ENCODE data around the gene KRTAP5-1. TPM values are rescaled to one million over a fixed set of nuclear protein-coding genes. Genes with fewer than 3 reads are reported as not detected.

KRTAP5-1 gene
- total RNA-seq, 1 experiment from 2014 or later, result not detected

DNA sequence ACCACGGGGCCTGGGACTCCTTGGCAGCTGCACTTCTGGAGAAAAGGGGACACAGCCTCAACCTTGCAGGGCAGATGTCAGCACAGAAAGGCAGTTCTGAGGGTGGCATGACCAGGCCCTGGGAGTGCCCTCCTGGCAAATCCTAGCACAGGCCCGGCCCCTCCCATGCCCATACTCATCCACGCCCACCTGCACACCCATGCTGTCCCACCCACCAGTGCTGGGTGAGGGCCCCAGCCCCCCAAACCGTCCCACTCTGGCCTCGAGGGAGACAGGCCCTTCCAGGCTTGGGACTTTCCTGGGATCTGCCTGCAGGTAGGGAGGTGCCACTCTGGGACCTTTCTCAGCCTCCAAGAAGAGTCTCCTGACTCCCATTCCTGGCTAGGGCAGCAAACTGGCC is 23.1 kb downstream of the KRTAP5-1 start:
- Histone ChIP-seq H3K9me3 (no peaks in the 10 kb centered on the region), H3K4me1 (no peaks in the 10 kb centered on the region), H3K27me3 (replicated peaks; ENCODE audit: control insufficient read depth, insufficient read depth, low read length) (no peaks in the 10 kb centered on the region), H3K36me3 (ENCODE audit: control insufficient read depth, insufficient read depth, low read length) (no peaks in the 10 kb centered on the region), H3K4me3 (ENCODE audit: low read depth, low read length) (no peak overlapping the region)
- H3K27me3 Mint-ChIP-seq (ENCODE audit: insufficient read depth, unreplicated experiment), result no peaks in the 10 kb centered on the region
- peaks cover 5% of the 10 kb centered on the region for H3K36me3 Mint-ChIP-seq (ENCODE audit: insufficient read depth, unreplicated experiment)
- no peak overlapping the region for H3K27ac Mint-ChIP-seq (ENCODE audit: unreplicated experiment)
- ChIA-PET CTCF (no interaction called here), POLR2A (no interaction called here)
- intact Hi-C loops (cut with micrococcal nuclease; ENCODE audit: unreplicated experiment), result no loop called here
- H3K4me3 Mint-ChIP-seq (ENCODE audit: unreplicated experiment), result no peak overlapping the region
- H3K9me3 Mint-ChIP-seq (ENCODE audit: unreplicated experiment), result no peaks in the 10 kb centered on the region
- TF ChIP-seq, protein P1, sequence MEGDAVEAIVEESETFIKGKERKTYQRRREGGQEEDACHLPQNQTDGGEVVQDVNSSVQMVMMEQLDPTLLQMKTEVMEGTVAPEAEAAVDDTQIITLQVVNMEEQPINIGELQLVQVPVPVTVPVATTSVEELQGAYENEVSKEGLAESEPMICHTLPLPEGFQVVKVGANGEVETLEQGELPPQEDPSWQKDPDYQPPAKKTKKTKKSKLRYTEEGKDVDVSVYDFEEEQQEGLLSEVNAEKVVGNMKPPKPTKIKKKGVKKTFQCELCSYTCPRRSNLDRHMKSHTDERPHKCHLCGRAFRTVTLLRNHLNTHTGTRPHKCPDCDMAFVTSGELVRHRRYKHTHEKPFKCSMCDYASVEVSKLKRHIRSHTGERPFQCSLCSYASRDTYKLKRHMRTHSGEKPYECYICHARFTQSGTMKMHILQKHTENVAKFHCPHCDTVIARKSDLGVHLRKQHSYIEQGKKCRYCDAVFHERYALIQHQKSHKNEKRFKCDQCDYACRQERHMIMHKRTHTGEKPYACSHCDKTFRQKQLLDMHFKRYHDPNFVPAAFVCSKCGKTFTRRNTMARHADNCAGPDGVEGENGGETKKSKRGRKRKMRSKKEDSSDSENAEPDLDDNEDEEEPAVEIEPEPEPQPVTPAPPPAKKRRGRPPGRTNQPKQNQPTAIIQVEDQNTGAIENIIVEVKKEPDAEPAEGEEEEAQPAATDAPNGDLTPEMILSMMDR (IDR thresholded peaks at IDR 0.05; ENCODE audit: insufficient read depth in 1 of 2, low read depth in 1 of 2, low read length in 1 of 2, severe bottlenecking in 1 of 2, unreplicated experiment in 1 of 2), result no peak
- DNase-seq, result no peak
- BruUV-seq (replicated peaks), result no TSS peak
- no peaks in the 10 kb centered on the region for H3K4me1 Mint-ChIP-seq (ENCODE audit: low read depth, unreplicated experiment)

DNA sequence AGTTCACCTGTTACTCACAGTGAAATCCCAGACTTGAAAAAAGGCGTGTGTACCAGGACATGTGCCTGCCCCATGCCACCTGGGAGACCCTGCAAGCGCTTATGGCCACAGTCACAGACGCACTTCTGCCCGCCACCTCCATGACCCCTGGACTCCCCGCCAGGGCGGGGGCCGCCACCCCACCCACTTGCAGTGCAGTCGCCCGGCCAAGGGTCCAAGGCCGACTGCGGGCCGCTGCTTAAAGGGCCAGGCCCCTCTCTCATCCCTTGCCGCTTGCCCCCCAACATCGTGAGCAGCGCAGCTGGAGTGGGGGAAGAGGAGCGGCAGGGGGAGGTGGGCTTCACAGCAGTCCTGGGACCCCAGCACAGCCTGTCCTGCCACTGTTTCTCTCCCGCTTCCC is 23.8 kb downstream of the KRTAP5-1 start:
- no peaks in the 10 kb centered on the region for H3K27me3 ChIP-seq (replicated peaks; ENCODE audit: control insufficient read depth, insufficient read depth, low read length)
- Mint-ChIP-seq H3K4me3 (ENCODE audit: unreplicated experiment) (no peak overlapping the region), H3K9me3 (ENCODE audit: unreplicated experiment) (no peaks in the 10 kb centered on the region), H3K27ac (ENCODE audit: unreplicated experiment) (no peak overlapping the region), H3K27me3 (ENCODE audit: insufficient read depth, unreplicated experiment) (no peaks in the 10 kb centered on the region), H3K4me1 (ENCODE audit: low read depth, unreplicated experiment) (no peaks in the 10 kb centered on the region), H3K36me3 (ENCODE audit: insufficient read depth, unreplicated experiment) (peaks cover 5% of the 10 kb centered on the region)
- intact Hi-C loops (cut with micrococcal nuclease; ENCODE audit: unreplicated experiment), result no loop called here
- no peaks in the 10 kb centered on the region for H3K9me3 ChIP-seq
- TF ChIP-seq, protein P1 (IDR thresholded peaks at IDR 0.05; ENCODE audit: insufficient read depth in 1 of 2, low read depth in 1 of 2, low read length in 1 of 2, severe bottlenecking in 1 of 2, unreplicated experiment in 1 of 2), result no peak
- POLR2A ChIA-PET, result no interaction called here
- H3K36me3 ChIP-seq (ENCODE audit: control insufficient read depth, insufficient read depth, low read length), result no peaks in the 10 kb centered on the region
- no peak for DNase-seq
- no TSS peak for BruUV-seq (replicated peaks)
- H3K4me3 ChIP-seq (ENCODE audit: low read depth, low read length), result no peak overlapping the region
- CTCF ChIA-PET, result no interaction called here
- no peaks in the 10 kb centered on the region for H3K4me1 ChIP-seq

DNA sequence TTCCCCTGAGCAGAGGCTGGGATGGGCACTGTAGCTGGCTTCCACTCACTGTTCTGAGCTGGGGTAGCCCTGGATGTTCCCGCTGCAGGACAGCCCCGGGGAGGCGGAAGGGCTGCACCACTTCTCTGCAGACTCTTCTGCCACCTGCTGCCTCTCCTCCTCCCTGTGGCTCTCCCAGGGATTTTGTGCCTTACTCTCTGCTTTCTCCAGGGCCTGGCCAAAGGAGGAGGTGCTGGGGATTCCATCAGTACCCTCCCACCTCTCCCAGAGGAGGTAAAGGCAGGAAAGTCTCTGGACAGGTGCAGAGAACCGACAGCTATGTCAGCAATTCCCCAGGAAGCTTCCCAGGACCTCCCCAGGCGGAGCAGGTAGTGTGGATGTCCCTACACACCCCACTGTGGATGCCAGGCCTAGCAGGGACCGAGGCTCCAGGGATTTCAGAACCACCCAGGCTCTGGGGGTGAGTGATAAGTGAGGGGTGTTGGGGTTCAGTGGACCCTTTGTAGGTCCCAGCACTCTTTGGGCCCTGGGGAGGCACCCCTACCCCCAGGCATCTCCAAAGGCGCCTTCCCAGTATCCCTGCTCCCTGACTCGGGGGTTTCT is 24.3 kb downstream of the KRTAP5-1 start:
- Mint-ChIP-seq H3K4me1 (ENCODE audit: low read depth, unreplicated experiment) (no peaks in the 10 kb centered on the region), H3K9me3 (ENCODE audit: unreplicated experiment) (no peaks in the 10 kb centered on the region), H3K36me3 (ENCODE audit: insufficient read depth, unreplicated experiment) (peaks cover 5% of the 10 kb centered on the region), H3K4me3 (ENCODE audit: unreplicated experiment) (no peak overlapping the region), H3K27me3 (ENCODE audit: insufficient read depth, unreplicated experiment) (no peaks in the 10 kb centered on the region), H3K27ac (ENCODE audit: unreplicated experiment) (no peak overlapping the region)
- no peaks in the 10 kb centered on the region for H3K9me3 ChIP-seq
- TF ChIP-seq, protein P1 (IDR thresholded peaks at IDR 0.05; ENCODE audit: insufficient read depth in 1 of 2, low read depth in 1 of 2, low read length in 1 of 2, severe bottlenecking in 1 of 2, unreplicated experiment in 1 of 2), result no peak
- CTCF ChIA-PET, result no interaction called here
- no peaks in the 10 kb centered on the region for H3K36me3 ChIP-seq (ENCODE audit: control insufficient read depth, insufficient read depth, low read length)
- H3K4me1 ChIP-seq, result no peaks in the 10 kb centered on the region
- BruUV-seq (replicated peaks), result no TSS peak
- no peak overlapping the region for H3K4me3 ChIP-seq (ENCODE audit: low read depth, low read length)
- intact Hi-C loops (cut with micrococcal nuclease; ENCODE audit: unreplicated experiment), result no loop called here
- no peak for DNase-seq
- H3K27me3 ChIP-seq (replicated peaks; ENCODE audit: control insufficient read depth, insufficient read depth, low read length), result no peaks in the 10 kb centered on the region
- POLR2A ChIA-PET, result no interaction called here

All from Caco-2 (cell line).